Ectodermal cell (in vitro differentiated cells): ENCODE measurements around the gene SLC25A1.

Experiments used
- H3K27ac ChIP-seq: 2 replicates; pipeline ENCODE4 v1.7.0; 2013; ENCODE audit warnings: mild to moderate bottlenecking, low read depth, low read length; ENCODE audit not compliant: insufficient read depth, poor library complexity, severe bottlenecking
- H3K27me3 ChIP-seq: 2 replicates; pipeline ENCODE4 v1.7.0; 2013; ENCODE audit warnings: mild to moderate bottlenecking, low read length; ENCODE audit not compliant: insufficient read depth, control insufficient read depth, poor library complexity, severe bottlenecking
- H3K36me3 ChIP-seq: one replicate; pipeline ENCODE4 v1.7.0; 2013; ENCODE audit warnings: low read length; ENCODE audit not compliant: control insufficient read depth, insufficient read depth
- H3K4me1 ChIP-seq: one replicate; pipeline ENCODE4 v1.7.0; 2013; ENCODE audit warnings: low read length; ENCODE audit not compliant: control insufficient read depth, insufficient read depth
- H3K4me3 ChIP-seq: 2 replicates; pipeline ENCODE4 v1.7.0; 2013; ENCODE audit warnings: low read depth, low read length, control low read depth; ENCODE audit not compliant: insufficient read depth
- H3K9me3 ChIP-seq: 2 replicates; pipeline ENCODE4 v1.7.0; 2013; ENCODE audit warnings: mild to moderate bottlenecking, low read length, moderate library complexity; ENCODE audit not compliant: control insufficient read depth
- WGBS, 2 experiments: methylation state at CpG; one replicate each; pipeline ENCODE4 v1.1.7; 2013; ENCODE audit warnings: missing lambda C conversion rate in 2 of 2; 5-methylcytosine and 5-hydroxymethylcytosine counted together

Gene SLC25A1

GRCh38 chr22:19175026-19175601 lies 3.4 kb downstream of the SLC25A1 start:
- Histone ChIP-seq H3K36me3 (peaks cover 2% of the 10 kb centered on the region), H3K27me3 (peaks cover 11% of the 10 kb centered on the region), H3K9me3 (no peaks in the 10 kb centered on the region), H3K4me1 (peaks cover 34% of the 10 kb centered on the region), H3K27ac (no peak overlapping the region), H3K4me3 (no peak overlapping the region)
- 89% methylated on average over 7 of the region's 7 CpGs for WGBS, 2 experiments

DNA sequence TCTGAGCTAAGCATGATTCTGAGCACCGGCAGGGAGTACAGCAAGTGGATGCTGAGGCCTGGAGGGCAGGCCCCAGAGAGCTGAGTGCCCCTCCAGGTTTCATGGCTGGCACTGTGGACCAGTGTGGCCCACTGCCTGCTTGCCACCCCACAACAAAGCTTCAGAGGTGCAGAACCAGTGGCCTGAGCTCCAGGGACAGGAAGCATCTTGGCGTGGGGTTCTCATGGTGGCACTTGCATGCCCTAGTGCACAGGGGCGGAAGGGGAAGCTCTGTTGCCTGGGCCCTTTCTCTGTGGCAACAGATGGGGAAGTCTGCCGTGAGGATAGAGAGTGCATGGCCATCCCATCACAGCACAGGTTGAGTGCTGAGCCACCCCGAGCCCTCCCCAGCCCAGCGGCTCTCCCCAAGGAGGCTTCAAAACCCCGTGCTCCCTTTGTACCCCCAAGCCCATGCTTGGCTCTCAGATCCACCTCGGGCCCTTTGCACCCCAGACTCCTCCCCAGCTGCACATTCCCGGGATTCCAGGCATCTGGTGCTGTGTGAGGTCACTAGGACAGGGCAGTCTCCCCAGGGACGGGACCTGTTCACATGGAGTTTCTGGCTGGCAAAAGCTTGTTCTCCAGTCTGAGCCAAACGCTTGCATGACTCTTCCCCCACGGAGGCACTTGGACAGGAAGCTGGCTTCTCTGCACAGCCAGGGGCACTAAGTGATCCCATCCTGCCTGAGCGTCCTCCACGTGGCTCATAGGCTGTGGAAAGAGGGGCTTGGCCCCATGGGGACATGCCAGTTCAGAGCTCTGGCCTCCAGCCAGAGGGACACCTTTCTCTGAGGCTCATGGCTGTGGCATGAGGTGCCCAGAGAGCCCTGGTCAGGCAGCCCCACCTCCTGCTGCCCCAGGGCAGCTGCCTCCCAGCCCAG lies 4.2 kb downstream of the SLC25A1 start:
- 72 to 73% methylated on average over 14 of the region's 14 CpGs for WGBS, 2 experiments
- Histone ChIP-seq H3K27ac (no peak overlapping the region), H3K27me3 (peaks cover 19% of the 10 kb centered on the region), H3K36me3 (peaks cover 2% of the 10 kb centered on the region), H3K4me1 (peaks cover 34% of the 10 kb centered on the region), H3K4me3 (no peak overlapping the region), H3K9me3 (no peaks in the 10 kb centered on the region)

GRCh38 chr22:19173047-19174035 lies 5.2 kb downstream of the SLC25A1 start:
- H3K36me3 ChIP-seq, result peaks cover 2% of the 10 kb centered on the region
- peaks cover 37% of the 10 kb centered on the region for H3K4me1 ChIP-seq
- H3K4me3 ChIP-seq, result no peak overlapping the region
- 91 to 94% methylated on average over 19 of the region's 19 CpGs for WGBS, 2 experiments
- peaks cover 29% of the 10 kb centered on the region for H3K27me3 ChIP-seq
- H3K9me3 ChIP-seq, result no peaks in the 10 kb centered on the region
- H3K27ac ChIP-seq, result no peak overlapping the region

DNA sequence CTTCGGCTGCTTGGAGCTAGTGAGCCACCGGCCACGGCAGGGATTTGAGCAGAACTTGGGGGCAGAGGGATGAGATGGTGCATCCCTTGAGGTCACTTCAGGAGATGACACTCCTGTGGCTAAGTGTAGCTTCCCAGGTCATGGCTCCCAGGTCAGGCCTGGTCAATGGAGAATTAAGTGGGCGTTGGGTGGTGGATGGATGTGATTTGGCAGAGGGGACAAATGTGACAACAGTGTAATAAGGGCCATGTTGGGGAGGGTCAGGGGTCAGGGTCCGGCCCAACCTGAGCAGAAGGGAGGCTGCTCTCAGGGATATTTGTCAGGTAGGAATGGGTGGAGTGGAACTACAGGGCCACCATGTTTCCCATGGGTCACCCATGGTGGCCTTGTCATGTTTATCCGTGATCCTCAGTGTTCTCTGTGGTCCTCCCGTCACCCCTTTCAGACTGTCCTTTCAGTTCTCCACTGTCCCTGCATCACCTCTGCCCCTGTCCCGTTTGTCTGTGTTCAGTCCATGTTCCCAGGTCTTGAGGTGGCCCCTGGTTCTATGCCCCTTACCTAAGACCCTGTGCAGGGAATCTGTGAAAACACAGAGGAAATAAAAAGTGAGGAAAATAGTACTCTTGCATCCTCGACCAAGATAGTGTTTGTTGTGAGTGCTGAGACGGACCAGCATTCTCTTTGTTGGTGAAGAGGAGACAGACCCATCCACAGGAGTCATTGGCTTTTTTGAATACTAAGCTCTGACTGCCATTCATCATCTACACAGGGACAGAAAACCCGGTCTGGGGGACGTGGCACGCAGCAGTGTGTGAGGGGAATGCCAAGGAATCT lies 6.1 kb downstream of the SLC25A1 start:
- Histone ChIP-seq H3K27ac (no peak overlapping the region), H3K27me3 (peaks cover 38% of the 10 kb centered on the region), H3K36me3 (peaks cover 2% of the 10 kb centered on the region), H3K4me1 (peaks cover 33% of the 10 kb centered on the region), H3K9me3 (no peaks in the 10 kb centered on the region), H3K4me3 (peak overlapping the region; percentile 89)
- 54 to 55% methylated on average over 13 of the region's 13 CpGs for WGBS, 2 experiments

DNA sequence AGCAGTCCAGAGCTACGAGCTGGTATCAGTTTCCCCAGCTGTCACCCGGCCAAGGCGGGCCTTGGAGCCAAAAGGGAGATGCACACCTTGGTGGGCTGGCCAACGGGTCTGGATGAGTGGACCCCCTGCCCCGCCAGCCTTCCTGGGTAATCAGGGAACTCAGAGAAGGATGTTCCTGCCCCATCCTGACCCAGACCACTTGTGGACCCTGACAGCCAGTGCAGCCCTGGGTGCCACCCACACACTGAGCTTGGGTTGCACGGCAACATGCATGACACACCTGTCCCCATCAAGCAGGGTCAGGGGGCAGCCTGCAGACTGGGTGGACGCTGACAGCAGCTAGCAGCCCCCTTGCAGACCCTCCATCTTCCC lies 8.6 kb downstream of the SLC25A1 start:
- Histone ChIP-seq H3K4me1 (peaks cover 25% of the 10 kb centered on the region), H3K9me3 (no peaks in the 10 kb centered on the region), H3K27me3 (peaks cover 58% of the 10 kb centered on the region), H3K27ac (no peak overlapping the region), H3K36me3 (no peaks in the 10 kb centered on the region), H3K4me3 (no peak overlapping the region)
- WGBS, 2 experiments, result 75 to 77% methylated on average over 7 of the region's 7 CpGs

GRCh38 chr22:19169002-19169946 lies 9.3 kb downstream of the SLC25A1 start:
- peak overlapping the region; percentile 42 for H3K27ac ChIP-seq
- 9 to 10% methylated on average over 58 of the region's 58 CpGs for WGBS, 2 experiments
- peak overlapping the region; percentile 3 for H3K4me3 ChIP-seq
- H3K4me1 ChIP-seq, result peaks cover 25% of the 10 kb centered on the region
- no peaks in the 10 kb centered on the region for H3K9me3 ChIP-seq
- H3K36me3 ChIP-seq, result no peaks in the 10 kb centered on the region
- H3K27me3 ChIP-seq, result peaks cover 58% of the 10 kb centered on the region

DNA sequence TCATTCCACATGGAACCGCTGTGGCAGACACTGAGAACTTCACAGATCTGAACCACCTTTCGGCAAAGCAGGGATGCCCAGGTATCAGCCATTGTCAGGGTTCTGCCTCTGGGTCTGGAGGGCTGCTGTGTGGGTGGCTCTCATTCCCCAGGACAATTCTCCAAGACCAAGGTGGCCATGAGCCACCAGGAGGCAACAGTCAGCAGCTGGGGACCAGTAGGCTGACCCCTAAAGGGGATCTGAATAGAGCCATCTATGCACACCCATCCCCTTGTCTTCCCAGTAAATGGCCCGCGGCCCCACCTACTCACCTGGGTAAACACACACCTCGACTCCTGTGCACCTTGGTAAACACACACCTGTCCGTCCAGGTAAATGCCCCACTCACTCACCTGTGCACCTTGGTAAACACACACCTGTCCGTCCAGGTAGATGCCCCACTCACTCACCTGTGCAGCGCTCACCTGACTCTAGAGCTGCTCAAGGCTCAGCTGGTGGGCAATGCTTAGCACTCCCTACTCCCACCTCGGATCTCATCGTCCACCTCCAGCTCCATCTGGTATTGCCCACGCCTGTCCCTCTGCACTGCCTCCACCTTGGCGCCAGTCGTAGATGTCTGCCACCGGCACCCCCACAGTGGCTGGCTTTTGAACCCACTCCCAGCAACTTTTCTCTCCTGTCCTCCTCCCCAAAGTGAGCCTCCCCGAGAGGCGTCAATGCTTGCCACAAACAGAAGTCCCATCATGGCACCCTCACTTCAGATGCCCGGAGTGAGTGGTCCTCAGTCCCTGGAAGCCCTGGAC lies 10.2 kb downstream of the SLC25A1 start:
- Histone ChIP-seq H3K36me3 (no peaks in the 10 kb centered on the region), H3K27ac (no peak overlapping the region), H3K4me3 (no peak overlapping the region), H3K9me3 (no peaks in the 10 kb centered on the region), H3K4me1 (peaks cover 25% of the 10 kb centered on the region), H3K27me3 (peaks cover 58% of the 10 kb centered on the region)
- 76 to 78% methylated on average over 17 of the region's 17 CpGs for WGBS, 2 experiments

- WGBS, 2 experiments, result 75 to 80% methylated on average over 13 of the region's 13 CpGs
- H3K27ac ChIP-seq, result no peak overlapping the region
- H3K4me3 ChIP-seq, result no peak overlapping the region
- peaks cover 20% of the 10 kb centered on the region for H3K4me1 ChIP-seq
- no peaks in the 10 kb centered on the region for H3K36me3 ChIP-seq
- no peaks in the 10 kb centered on the region for H3K9me3 ChIP-seq
- H3K27me3 ChIP-seq, result peaks cover 58% of the 10 kb centered on the region
Observed at GRCh38 chr22:19167106-19167869, 11.2 kb downstream of the SLC25A1 start.
